Right ventricle myocardium superior (tissue), 1 donor: ENCODE measurements around the gene GARNL3. TPM values are rescaled to one million over a fixed set of nuclear protein-coding genes. Genes with fewer than 3 reads are reported as not detected.

Source experiments
- ATAC-seq: fragments of 200-7000 bp; cut with Tn5 transposase; one replicate; pipeline ENCODE4 v1.9.1; 2020; ENCODE audit warnings: mild to moderate bottlenecking; ENCODE audit not compliant: poor library complexity
- DNase-seq: peaks from one replicate; pipeline ENCODE4 v3.0.0-alpha.2; 2020
- intact Hi-C: fragments of 100-400 bp; cut with DNase I; formaldehyde crosslinking; loops from one replicate; pipeline ENCODE4 v1.11.2; 2022
- total RNA-seq: library from RNA; stranded (reverse); fragmentation: NEBNext Ultra II Directional; extraction: Animal tissue kit (Norgen Biotek cat#: 25700); gene quantifications from one replicate; pipeline ENCODE4 v1.2.1, GENCODE V29; 2021
- donor health status: DM: no; HTN: yes; CAD: no; lungs with severe emphysema.

Gene GARNL3
- total RNA-seq, 1 donor from 2014 or later, result 12.6 TPM

DNA sequence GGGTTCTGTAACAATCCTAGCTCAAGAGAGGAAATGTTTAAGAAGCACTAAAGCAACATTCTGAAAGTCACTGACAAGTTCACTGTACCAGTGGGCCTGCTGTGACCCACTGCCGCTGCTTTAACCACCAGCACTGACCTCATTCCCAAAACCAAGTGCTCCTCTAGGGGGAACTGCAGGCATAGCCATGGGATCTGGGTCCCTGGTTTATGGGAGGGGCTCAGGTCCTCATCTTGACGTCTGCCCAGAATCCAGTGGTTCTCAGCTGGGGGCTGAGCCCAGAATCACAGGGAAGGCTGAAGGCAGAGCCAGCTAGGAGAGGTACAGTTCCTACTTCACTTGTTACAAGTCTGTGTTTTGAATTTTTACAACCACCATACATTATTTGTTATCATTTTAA is 96.3 kb downstream of the GARNL3 start:
- DNase-seq (no peak), ATAC-seq (peak; percentile 46)
- intact Hi-C loops, result no loop called here

- no peak for DNase-seq
Measured at GRCh38 chr9:127361561-127361960, 97.0 kb downstream of the GARNL3 start.

GRCh38 chr9:127362829-127363228 is 98.3 kb downstream of the GARNL3 start:
- intact Hi-C loops, result no loop called here
- DNase-seq (no peak), ATAC-seq (no peak)

More at GRCh38 chr9:127361561-127361960, 97.0 kb downstream of the GARNL3 start:
- intact Hi-C loops, result no loop called here
- ATAC-seq, result no peak

- ATAC-seq, result no peak
- intact Hi-C loops, result no loop called here
Measured at GRCh38 chr9:127365461-127365860, 100.9 kb downstream of the GARNL3 start.

GRCh38 chr9:127366594-127366993 is 102.0 kb downstream of the GARNL3 start:
- DNase-seq (no peak), ATAC-seq (no peak)
- intact Hi-C loops, result no loop called here

More at GRCh38 chr9:127365461-127365860, 100.9 kb downstream of the GARNL3 start:
- DNase-seq, result no peak

DNA sequence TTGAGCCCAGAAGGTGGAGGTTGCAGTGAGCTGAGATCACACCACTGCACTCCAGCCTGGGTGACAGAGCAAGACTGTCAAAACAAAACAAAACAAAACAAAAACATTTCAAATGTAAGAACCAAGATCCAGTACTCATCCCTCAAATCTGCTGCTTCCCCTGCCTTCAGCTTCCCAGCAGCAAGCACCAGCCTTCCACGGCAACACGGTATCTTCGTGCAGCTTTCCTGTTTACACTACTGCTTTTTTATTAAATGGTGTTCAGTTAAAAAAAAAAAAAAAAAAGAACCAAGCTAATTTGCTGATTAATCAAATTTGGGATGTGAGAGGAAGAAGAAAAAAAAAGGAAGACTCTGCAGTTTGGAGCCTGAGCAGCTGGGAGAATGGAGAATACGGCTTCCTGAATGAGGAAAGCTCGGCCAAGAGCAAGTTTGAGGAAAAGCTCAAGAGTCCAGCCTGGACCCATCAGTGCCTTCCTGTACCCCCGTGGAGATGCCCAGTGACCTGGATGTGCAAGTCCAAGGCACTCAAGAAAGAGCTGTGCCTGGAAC is 104.4 kb downstream of the GARNL3 start:
- intact Hi-C loops, result no loop called here
- ATAC-seq, result no peak
- no peak for DNase-seq

GRCh38 chr9:127369428-127369827 is 104.9 kb downstream of the GARNL3 start:
- ATAC-seq (no peak), DNase-seq (no peak)
- intact Hi-C loops, result no loop called here

DNA sequence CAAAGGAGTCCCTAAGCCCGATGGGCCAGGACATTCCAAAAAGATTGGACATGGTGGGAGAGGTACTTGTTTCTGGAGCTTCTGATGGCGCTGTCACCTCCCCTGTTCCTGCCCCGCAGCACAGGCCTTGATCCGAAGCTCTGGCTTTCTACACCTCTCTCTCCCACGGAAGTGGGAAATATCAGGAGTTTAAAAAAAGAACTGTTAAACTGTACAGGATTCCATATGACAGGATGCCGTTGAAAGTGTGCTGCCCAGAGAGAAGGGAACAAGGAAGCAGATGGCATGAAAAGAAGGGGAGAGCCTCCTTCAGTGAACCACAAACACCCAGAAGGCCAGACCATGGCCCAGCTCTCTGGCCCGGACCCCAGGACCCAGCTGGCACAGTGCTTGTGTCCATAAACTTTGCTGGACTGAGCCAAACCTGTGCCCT is 105.6 kb downstream of the GARNL3 start:
- DNase-seq, result no peak
- ATAC-seq, result peak; percentile 12
- intact Hi-C loops, result no loop called here

DNA sequence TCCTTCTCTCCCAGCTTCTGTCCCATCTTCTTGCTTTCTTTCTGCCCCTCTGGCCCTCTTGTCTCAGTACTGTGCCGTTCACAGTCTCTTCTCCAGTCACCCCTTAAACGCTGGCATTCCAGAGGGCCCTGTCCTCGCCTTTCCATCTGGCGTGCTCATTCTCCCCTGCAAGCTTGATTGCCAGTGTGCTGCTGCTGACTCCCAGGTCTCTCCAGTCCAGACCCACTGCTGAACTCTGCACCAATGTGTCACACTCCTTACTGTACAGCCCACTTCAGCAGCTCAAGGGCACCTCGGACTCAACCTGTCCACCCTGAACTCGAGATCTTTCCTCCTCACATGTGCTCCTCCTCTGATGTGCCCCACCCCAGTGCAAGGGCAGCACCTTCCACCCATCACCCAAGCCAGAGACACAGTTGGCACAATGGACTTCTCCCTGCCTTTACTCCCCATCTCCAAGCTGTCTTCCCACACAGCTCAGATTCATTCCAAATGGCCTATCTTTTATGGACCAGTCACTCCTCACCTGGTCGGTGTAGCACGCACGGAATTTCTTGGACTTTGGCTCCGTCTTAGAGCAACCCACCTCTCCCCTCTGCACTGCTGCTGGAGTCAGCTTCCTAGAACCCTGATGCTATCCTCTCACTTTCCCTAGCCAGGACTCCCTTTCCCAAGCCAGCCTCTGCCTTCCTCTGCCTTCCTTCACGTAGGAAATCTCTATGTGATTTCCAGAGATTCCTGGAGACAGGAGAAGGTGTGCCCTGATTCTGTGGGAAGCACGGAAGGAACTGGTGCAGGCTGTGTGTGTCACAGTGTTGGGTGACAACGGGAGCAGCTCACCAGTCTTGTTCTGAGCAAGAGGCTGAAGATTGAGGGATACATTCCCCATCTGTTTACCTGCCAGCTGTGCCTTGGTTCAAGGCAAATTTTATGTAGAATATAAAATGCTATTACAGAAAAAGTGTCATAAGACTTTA is 106.4 kb downstream of the GARNL3 start:
- peak; percentile 27 for ATAC-seq
- intact Hi-C loops, result no loop called here
- DNase-seq, result no peak

GRCh38 chr9:127380479-127380878 is 115.9 kb downstream of the GARNL3 start:
- DNase-seq (no peak), ATAC-seq (no peak)
- intact Hi-C loops, result no loop called here

GRCh38 chr9:127382541-127382940 is 118.0 kb downstream of the GARNL3 start:
- DNase-seq (no peak), ATAC-seq (no peak)
- intact Hi-C loops, result no loop called here

- intact Hi-C loops, result no loop called here
- ATAC-seq, result no peak
- no peak for DNase-seq
Measured at GRCh38 chr9:127384016-127384730, 119.6 kb downstream of the GARNL3 start.

- DNase-seq (no peak), ATAC-seq (no peak)
- intact Hi-C loops, result no loop called here
Measured at GRCh38 chr9:127384901-127385300, 120.3 kb downstream of the GARNL3 start.

DNA sequence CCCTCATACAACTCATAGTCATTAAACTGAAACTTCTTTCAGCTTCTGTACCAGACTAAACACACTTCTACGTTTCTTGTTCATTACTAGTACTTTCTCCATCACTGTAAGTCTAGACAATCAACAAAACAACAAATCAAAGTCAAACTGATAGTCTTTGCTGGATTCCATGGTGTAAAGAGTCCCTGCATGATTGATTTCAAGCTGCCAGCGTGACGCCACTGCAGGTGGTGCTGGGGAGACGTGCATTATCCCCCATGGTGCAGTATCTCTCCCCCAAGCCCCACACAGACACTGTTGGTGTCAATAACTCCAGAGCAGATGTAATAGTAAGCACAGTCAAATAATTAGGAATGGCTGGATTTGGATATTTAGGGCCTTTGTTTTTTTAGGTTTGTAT is 121.7 kb downstream of the GARNL3 start:
- intact Hi-C loops, result no loop called here
- no peak for DNase-seq
- no peak for ATAC-seq

- intact Hi-C loops, result no loop called here
- ATAC-seq, result no peak
- DNase-seq, result no peak
Measured at GRCh38 chr9:127386981-127387380, 122.4 kb downstream of the GARNL3 start.

- DNase-seq (peak; percentile 65), ATAC-seq (peak; percentile 91)
- intact Hi-C loops, result no loop called here
Measured at GRCh38 chr9:127388037-127388855, 123.7 kb downstream of the GARNL3 start.

- DNase-seq, result no peak
- ATAC-seq, result no peak
- intact Hi-C loops, result no loop called here
Measured at GRCh38 chr9:127388856-127389238, 124.3 kb downstream of the GARNL3 start.

DNA sequence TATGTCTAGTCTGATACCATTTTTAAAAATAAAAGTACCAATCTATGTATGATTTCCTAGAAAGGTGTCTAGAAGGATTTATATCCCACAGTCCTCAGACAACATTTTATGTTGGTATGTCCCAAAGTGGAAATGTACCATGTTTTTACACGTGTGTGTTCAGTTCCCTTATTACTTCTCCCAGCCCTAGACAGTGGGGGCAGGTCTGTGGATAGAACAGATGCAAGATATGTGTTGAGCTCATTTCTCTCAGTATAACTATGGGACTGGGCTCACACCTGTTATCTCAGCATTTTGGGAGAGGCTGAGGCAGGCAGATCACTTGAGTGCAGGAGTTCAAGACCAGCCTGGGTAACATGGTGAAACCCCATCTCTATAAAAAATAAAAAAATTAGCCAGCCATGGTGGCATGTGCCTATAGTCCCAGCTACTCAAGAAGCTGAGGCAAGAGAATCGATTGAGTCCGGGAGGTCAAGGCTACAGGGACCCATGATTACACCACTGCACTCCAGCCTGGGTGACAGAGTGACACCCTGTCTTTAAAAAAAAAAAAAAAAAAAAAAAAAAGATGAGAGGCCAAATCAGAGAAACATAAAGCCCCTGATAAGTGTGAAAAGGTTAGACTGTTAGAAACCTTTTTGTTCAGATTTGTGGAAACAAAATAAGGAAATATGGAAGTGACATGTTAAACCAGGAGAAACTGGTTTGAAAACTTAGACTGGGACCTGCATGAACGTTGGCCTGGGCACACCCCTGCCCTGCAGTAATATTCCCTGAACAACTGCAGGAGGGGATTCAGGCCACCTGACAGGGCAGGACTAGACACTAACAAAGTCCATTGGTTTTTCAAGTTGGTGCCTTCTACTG is 125.0 kb downstream of the GARNL3 start:
- intact Hi-C loops, result loop anchor here (10.0 kb wide), 1 partner anchor 165 kb away; no protein-coding TSS in a partner anchor
- ATAC-seq, result no peak
- DNase-seq, result no peak
